LNCaP clone FGC (cell line): Measurements from ENCODE around the gene TBRG1.

Experiments used
- DNase-seq: peaks from one replicate; pipeline ENCODE4 v3.0.0-alpha.2; 2011; ENCODE audit warnings: low read depth
- H3K4me3 ChIP-seq: 2 replicates; pipeline ENCODE4 v1.5.1; 2011; ENCODE audit warnings: mild to moderate bottlenecking, low read depth, low read length, control low read depth
- CTCF ChIP-seq: IDR thresholded peaks from 2 replicates; pipeline ENCODE4 v1.5.1; 2012; ENCODE audit warnings: mild to moderate bottlenecking; ENCODE audit not compliant: control insufficient read depth, insufficient read depth; ENCODE audit errors: extremely low read depth

The TBRG1 gene

GRCh38 chr11:124584681-124585372, 37.8 kb upstream of the TBRG1 start:
- TF ChIP-seq CTCF: no peak
- DNase-seq: no peak
- H3K4me3 ChIP-seq: no peak overlapping the region

- DNase-seq: peak; percentile 35
- no peak overlapping the region for H3K4me3 ChIP-seq
- peak; percentile 82 for TF ChIP-seq CTCF
Observed at GRCh38 chr11:124586238-124586860, 36.3 kb upstream of the TBRG1 start.

GRCh38 chr11:124591430-124591829, 31.2 kb upstream of the TBRG1 start:
- no peak for TF ChIP-seq CTCF

GRCh38 chr11:124592627-124593026, 30.0 kb upstream of the TBRG1 start:
- DNase-seq: no peak
- TF ChIP-seq CTCF: no peak
- H3K4me3 ChIP-seq: no peak overlapping the region

More at GRCh38 chr11:124591430-124591829, 31.2 kb upstream of the TBRG1 start:
- DNase-seq: no peak
- H3K4me3 ChIP-seq: no peak overlapping the region

- no peak overlapping the region for H3K4me3 ChIP-seq
- DNase-seq: no peak
- no peak for TF ChIP-seq CTCF
Observed at GRCh38 chr11:124595302-124595701, 27.4 kb upstream of the TBRG1 start.

GRCh38 chr11:124597626-124598025, 25.0 kb upstream of the TBRG1 start:
- TF ChIP-seq CTCF: no peak
- no peak for DNase-seq
- no peak overlapping the region for H3K4me3 ChIP-seq
